ENCODE results near the gene FAM163B.

The FAM163B gene

GRCh38 chr9:133576031-133576874 lies 32.9 kb downstream of the FAM163B start:
- DNase-seq (ENCODE audit: extremely low read depth, low read depth): no peak
- no peak for TF ChIP-seq CTCF (IDR thresholded peaks at IDR 0.05; ENCODE audit: low read depth, low read length)

GRCh38 chr9:133575186-133576030 lies 33.8 kb downstream of the FAM163B start:
- TF ChIP-seq CTCF (IDR thresholded peaks at IDR 0.05; ENCODE audit: low read depth, low read length): no peak
- DNase-seq (ENCODE audit: extremely low read depth, low read depth): no peak

GRCh38 chr9:133574771-133575170 lies 34.4 kb downstream of the FAM163B start:
- no peak for DNase-seq (ENCODE audit: extremely low read depth, low read depth)
- no peak for TF ChIP-seq CTCF (IDR thresholded peaks at IDR 0.05; ENCODE audit: low read depth, low read length)

- no peak for DNase-seq (ENCODE audit: extremely low read depth, low read depth)
Observed at GRCh38 chr9:133573791-133574515, 35.2 kb downstream of the FAM163B start.

GRCh38 chr9:133572821-133573361 lies 36.3 kb downstream of the FAM163B start:
- TF ChIP-seq CTCF (IDR thresholded peaks at IDR 0.05; ENCODE audit: low read depth, low read length): no peak
- no peak for DNase-seq (ENCODE audit: extremely low read depth, low read depth)

More at GRCh38 chr9:133573791-133574515, 35.2 kb downstream of the FAM163B start:
- TF ChIP-seq CTCF (IDR thresholded peaks at IDR 0.05; ENCODE audit: low read depth, low read length): no peak

- no peak for TF ChIP-seq CTCF (IDR thresholded peaks at IDR 0.05; ENCODE audit: low read depth, low read length)
Observed at GRCh38 chr9:133571896-133572595, 37.1 kb downstream of the FAM163B start.

More at GRCh38 chr9:133571896-133572595, 37.1 kb downstream of the FAM163B start:
- no peak for DNase-seq (ENCODE audit: extremely low read depth, low read depth)
